HG03045 (cell line): ENCODE data around the gene ELL.
"Not testable (repeated sequence)": the region's sequence is repeated elsewhere in the genome, so short reads cannot be mapped to it uniquely, and the experiment has no call there.

Experiments
- ATAC-seq: cut with Tn5 transposase; IDR thresholded peaks from one replicate; pipeline ENCODE4 v1.9.1; 2021; ENCODE audit warnings: mild to moderate bottlenecking, moderate library complexity; ENCODE audit not compliant: unreplicated experiment

Gene ELL

GRCh38 chr19:18521692-18522123 is at the start of gene ELL:
ELL (minus strand) TSS chr19:18522070; CDS start chr19:18522055, 15 bp downstream.
- ATAC-seq: peak; percentile 5

- no peak for ATAC-seq
These were observed 46.5 kb upstream of the ELL start for GRCh38 chr19:18568367-18568766.

GRCh38 chr19:18566953-18567352 is 45.1 kb upstream of the ELL start:
- ATAC-seq: no peak

GRCh38 chr19:18562086-18562485 is 40.2 kb upstream of the ELL start:
- no peak for ATAC-seq

- no peak for ATAC-seq
These were observed 37.8 kb upstream of the ELL start for GRCh38 chr19:18559685-18560084.

GRCh38 chr19:18558604-18559003 is 36.7 kb upstream of the ELL start:
- no peak for ATAC-seq

GRCh38 chr19:18558202-18558555 is 36.3 kb upstream of the ELL start:
- ATAC-seq: no peak

- peak; percentile 87 for ATAC-seq
These were observed 35.7 kb upstream of the ELL start, which contains the start of gene KXD1 for GRCh38 chr19:18557411-18558201. KXD1 (plus strand) TSS chr19:18557870; CDS start chr19:18562057, 4,187 bp downstream.

- ATAC-seq: no peak
These were observed 29.8 kb upstream of the ELL start for GRCh38 chr19:18551631-18552030.

GRCh38 chr19:18543814-18544475 is 22.1 kb upstream of the ELL start:
- ATAC-seq: peak; percentile 47

- ATAC-seq: peak; percentile 91
These were observed 21.3 kb upstream of the ELL start, which contains the start of gene FKBP8 for GRCh38 chr19:18542941-18543813. FKBP8 (minus strand) TSS chr19:18543573; CDS start chr19:18541970, 1,603 bp downstream.

- ATAC-seq: no peak
These were observed 20.4 kb upstream of the ELL start for GRCh38 chr19:18541992-18542940.

GRCh38 chr19:18541258-18541991 is 19.6 kb upstream of the ELL start:
- ATAC-seq: no peak

GRCh38 chr19:18540200-18540599 is 18.3 kb upstream of the ELL start:
- not testable (repeated sequence) for ATAC-seq

GRCh38 chr19:18539372-18539771 is 17.5 kb upstream of the ELL start:
- ATAC-seq: no peak

GRCh38 chr19:18538115-18538514 is 16.2 kb upstream of the ELL start:
- no peak for ATAC-seq

- no peak for ATAC-seq
These were observed 15.6 kb upstream of the ELL start for GRCh38 chr19:18537431-18537830.

GRCh38 chr19:18536475-18536874 is 14.6 kb upstream of the ELL start:
- ATAC-seq: no peak

GRCh38 chr19:18533058-18533457 is 11.2 kb upstream of the ELL start:
- no peak for ATAC-seq
